ENCODE data around the gene DCAF7. TPM values are rescaled to one million over a fixed set of nuclear protein-coding genes. Genes with fewer than 3 reads are reported as not detected.

Gene DCAF7
- total and polyA plus RNA-seq, 8 donors: 11.6 to 45.5 (median 17.4) TPM

DNA sequence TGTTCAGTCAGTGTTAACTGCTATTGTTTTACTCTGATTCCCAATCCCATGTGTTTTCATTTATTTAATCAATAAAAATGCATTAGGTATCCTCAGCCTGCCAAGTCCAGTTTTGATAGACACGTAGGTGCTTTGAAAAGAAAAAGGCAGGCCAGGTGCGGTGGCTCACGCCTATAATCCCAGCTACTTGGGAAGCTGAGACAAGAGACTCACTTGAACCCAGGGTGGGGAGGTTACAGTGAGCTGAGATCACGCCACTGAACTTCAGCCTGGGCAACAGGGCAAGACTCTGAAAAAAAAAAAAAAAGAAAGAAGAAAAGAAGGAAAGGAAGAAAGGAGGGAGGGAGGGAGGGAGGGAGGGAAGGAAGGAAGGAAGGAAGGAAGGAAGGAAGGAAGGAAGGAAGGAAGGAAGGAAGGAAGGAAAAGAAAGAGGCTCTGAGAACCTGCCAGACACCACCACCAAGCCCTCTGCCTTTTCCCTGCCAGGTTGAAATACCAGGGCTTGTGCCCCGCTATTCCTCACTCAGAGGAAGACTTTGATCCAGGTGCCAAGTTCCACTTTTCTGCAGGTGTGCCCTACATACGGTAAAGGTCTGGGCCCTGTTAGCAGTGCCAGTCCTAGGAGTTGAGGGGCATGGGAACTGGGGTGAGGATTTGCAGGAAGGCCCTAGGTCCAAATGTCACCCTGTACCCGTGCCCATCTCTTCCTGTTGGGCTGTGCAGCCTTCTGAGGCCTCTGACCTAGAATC, 37.2 kb upstream of the DCAF7 start:
- 58 to 70% (median 65%) methylated on average over 7 of the region's 7 CpGs for WGBS, 5 donors
- no peak for TF ChIP-seq POLR2A (IDR thresholded peaks at IDR 0.05)
- TF ChIP-seq CTCF (IDR thresholded peaks at IDR 0.05): no peak
- TF ChIP-seq EP300 (IDR thresholded peaks at IDR 0.05): no peak
- TF ChIP-seq POLR2AphosphoS5 (IDR thresholded peaks at IDR 0.05): no peak
- intact Hi-C loops (cut with DNase I; ENCODE audit: low total_unique reads): no loop called here

GRCh38 chr17:63514477-63514876, 35.8 kb upstream of the DCAF7 start:
- Histone ChIP-seq H3K4me1 (no peaks in the 10 kb centered on the region), H3K36me3 (no peaks in the 10 kb centered on the region), H3K4me3 (no peak overlapping the region), H3K27ac (no peak overlapping the region), H3K9me3 (no peaks in the 10 kb centered on the region), H3K27me3 (peaks cover 0 to 7% (median 0%) of the 10 kb centered on the region in 3 donors)
- intact Hi-C loops (cut with DNase I; ENCODE audit: low total_unique reads): no loop called here
- WGBS, 5 donors: 75 to 93% (median 83%) methylated on average over 3 of the region's 3 CpGs
- TF ChIP-seq CTCF (IDR thresholded peaks at IDR 0.05) (no peak), POLR2A (IDR thresholded peaks at IDR 0.05) (no peak), POLR2AphosphoS5 (IDR thresholded peaks at IDR 0.05) (no peak), EP300 (IDR thresholded peaks at IDR 0.05) (no peak)
- DNase-seq: no peak

More for the DNA sequence above, 37.2 kb upstream of the DCAF7 start:
- DNase-seq: no peak
- H3K27me3 ChIP-seq: peaks cover 0 to 3% (median 0%) of the 10 kb centered on the region in 3 donors
- no peak overlapping the region for H3K27ac ChIP-seq
- H3K4me3 ChIP-seq: no peak overlapping the region
- H3K36me3 ChIP-seq: no peaks in the 10 kb centered on the region
- no peaks in the 10 kb centered on the region for H3K4me1 ChIP-seq
- H3K9me3 ChIP-seq: no peaks in the 10 kb centered on the region

DNA sequence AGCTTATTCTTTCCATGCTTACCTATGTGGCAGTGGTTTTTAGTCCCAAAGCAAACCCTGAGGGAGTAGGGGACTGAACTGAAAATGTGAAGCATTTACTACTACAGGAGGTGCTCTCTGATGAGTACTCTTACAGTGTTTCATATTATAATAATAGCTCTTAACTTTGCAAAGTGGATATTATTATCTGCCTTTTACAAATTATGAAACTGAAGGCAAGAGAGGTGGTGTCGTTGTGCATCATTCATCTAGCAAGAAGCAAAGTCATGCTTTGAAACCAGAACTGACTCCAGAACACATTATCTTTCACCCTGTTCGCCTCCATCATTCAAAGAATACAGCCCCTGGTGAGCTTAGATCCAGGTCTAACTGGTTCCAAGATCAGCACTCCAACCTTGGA, 35.3 kb upstream of the DCAF7 start:
- Histone ChIP-seq H3K27ac (no peak overlapping the region), H3K9me3 (no peaks in the 10 kb centered on the region), H3K27me3 (peaks cover 0 to 10% (median 0%) of the 10 kb centered on the region in 3 donors), H3K36me3 (no peaks in the 10 kb centered on the region), H3K4me1 (no peaks in the 10 kb centered on the region), H3K4me3 (no peak overlapping the region)
- no peak for DNase-seq
- WGBS, 5 donors: 65 to 91% (median 76%) methylated on average over 2 of the region's 2 CpGs
- TF ChIP-seq POLR2AphosphoS5 (IDR thresholded peaks at IDR 0.05) (no peak), EP300 (IDR thresholded peaks at IDR 0.05) (no peak), POLR2A (IDR thresholded peaks at IDR 0.05) (no peak), CTCF (IDR thresholded peaks at IDR 0.05) (no peak)
- intact Hi-C loops (cut with DNase I; ENCODE audit: low total_unique reads): no loop called here

GRCh38 chr17:63515426-63515825, 34.9 kb upstream of the DCAF7 start:
- Histone ChIP-seq H3K36me3 (no peaks in the 10 kb centered on the region), H3K27me3 (peaks cover 0 to 10% (median 0%) of the 10 kb centered on the region in 3 donors), H3K9me3 (no peaks in the 10 kb centered on the region), H3K27ac (no peak overlapping the region), H3K4me1 (no peaks in the 10 kb centered on the region), H3K4me3 (no peak overlapping the region)
- intact Hi-C loops (cut with DNase I; ENCODE audit: low total_unique reads): no loop called here
- DNase-seq: no peak
- TF ChIP-seq POLR2A (IDR thresholded peaks at IDR 0.05) (no peak), POLR2AphosphoS5 (IDR thresholded peaks at IDR 0.05) (no peak), CTCF (IDR thresholded peaks at IDR 0.05) (no peak), EP300 (IDR thresholded peaks at IDR 0.05) (no peak)
- 24 to 42% (median 39%) methylated on average over 1 of the region's 1 CpG for WGBS, 5 donors
